ENCODE data around the gene ATF1.

The ATF1 gene

GRCh38 chr12:50763639-50764285, at the start of gene ATF1:
TSS of gene ATF1 (plus strand) at chr12:50764101. CDS start at chr12:50780146, 16,045 bp downstream.
- Mint-ChIP-seq H3K27ac (peak within 1 kb of the TSS; percentile 99), H3K9me3 (no peaks in the 10 kb centered on the region), H3K4me1 (ENCODE audit: low read depth) (peaks cover 38% of the 10 kb centered on the region), H3K27me3 (no peaks in the 10 kb centered on the region), H3K4me3 (peak within 1 kb of the TSS; percentile 97), H3K36me3 (ENCODE audit: low read depth) (peaks cover 22% of the 10 kb centered on the region)
- peak; percentile 94 for DNase-seq

GRCh38 chr12:50715174-50715573, 48.7 kb upstream of the ATF1 start:
- H3K36me3 Mint-ChIP-seq (ENCODE audit: low read depth), result peaks cover 79% of the 10 kb centered on the region
- no peak for DNase-seq
- H3K27me3 Mint-ChIP-seq, result no peaks in the 10 kb centered on the region
- H3K27ac Mint-ChIP-seq, result peak overlapping the region; percentile 6
- no peak overlapping the region for H3K4me3 Mint-ChIP-seq
- no peaks in the 10 kb centered on the region for H3K4me1 Mint-ChIP-seq (ENCODE audit: low read depth)
- no peaks in the 10 kb centered on the region for H3K9me3 Mint-ChIP-seq

- no peaks in the 10 kb centered on the region for H3K4me1 Mint-ChIP-seq (ENCODE audit: low read depth)
- no peaks in the 10 kb centered on the region for H3K9me3 Mint-ChIP-seq
- H3K4me3 Mint-ChIP-seq, result no peak overlapping the region
- DNase-seq, result no peak
- H3K27ac Mint-ChIP-seq, result no peak overlapping the region
- H3K36me3 Mint-ChIP-seq (ENCODE audit: low read depth), result peaks cover 87% of the 10 kb centered on the region
- no peaks in the 10 kb centered on the region for H3K27me3 Mint-ChIP-seq
Measured at GRCh38 chr12:50718760-50719159, 45.1 kb upstream of the ATF1 start.

- Mint-ChIP-seq H3K27ac (no peak overlapping the region), H3K4me3 (no peak overlapping the region), H3K9me3 (no peaks in the 10 kb centered on the region), H3K27me3 (no peaks in the 10 kb centered on the region), H3K4me1 (ENCODE audit: low read depth) (no peaks in the 10 kb centered on the region), H3K36me3 (ENCODE audit: low read depth) (peaks cover 88% of the 10 kb centered on the region)
- no peak for DNase-seq
Measured at GRCh38 chr12:50720085-50720484, 43.8 kb upstream of the ATF1 start.

- H3K9me3 Mint-ChIP-seq, result no peaks in the 10 kb centered on the region
- H3K27ac Mint-ChIP-seq, result no peak overlapping the region
- peaks cover 88% of the 10 kb centered on the region for H3K36me3 Mint-ChIP-seq (ENCODE audit: low read depth)
- H3K4me3 Mint-ChIP-seq, result no peak overlapping the region
- H3K27me3 Mint-ChIP-seq, result no peaks in the 10 kb centered on the region
- no peak for DNase-seq
- H3K4me1 Mint-ChIP-seq (ENCODE audit: low read depth), result no peaks in the 10 kb centered on the region
Measured at GRCh38 chr12:50720501-50720900, 43.4 kb upstream of the ATF1 start.

- Mint-ChIP-seq H3K4me1 (ENCODE audit: low read depth) (no peaks in the 10 kb centered on the region), H3K36me3 (ENCODE audit: low read depth) (peaks cover 86% of the 10 kb centered on the region), H3K9me3 (no peaks in the 10 kb centered on the region), H3K27me3 (no peaks in the 10 kb centered on the region), H3K27ac (no peak overlapping the region), H3K4me3 (no peak overlapping the region)
- DNase-seq, result no peak
Measured at GRCh38 chr12:50723865-50724264, 40.0 kb upstream of the ATF1 start.

- H3K27ac Mint-ChIP-seq, result no peak overlapping the region
- no peak for DNase-seq
- no peaks in the 10 kb centered on the region for H3K27me3 Mint-ChIP-seq
- no peak overlapping the region for H3K4me3 Mint-ChIP-seq
- peaks cover 90% of the 10 kb centered on the region for H3K36me3 Mint-ChIP-seq (ENCODE audit: low read depth)
- no peaks in the 10 kb centered on the region for H3K9me3 Mint-ChIP-seq
- no peaks in the 10 kb centered on the region for H3K4me1 Mint-ChIP-seq (ENCODE audit: low read depth)
Measured at GRCh38 chr12:50725011-50725942, 38.6 kb upstream of the ATF1 start.

- DNase-seq, result no peak
- H3K36me3 Mint-ChIP-seq (ENCODE audit: low read depth), result peaks cover 93% of the 10 kb centered on the region
Measured at GRCh38 chr12:50727466-50727865, 36.4 kb upstream of the ATF1 start.

GRCh38 chr12:50728417-50728816, 35.5 kb upstream of the ATF1 start:
- Mint-ChIP-seq H3K27me3 (no peaks in the 10 kb centered on the region), H3K4me3 (no peak overlapping the region), H3K27ac (no peak overlapping the region), H3K36me3 (ENCODE audit: low read depth) (peaks cover 93% of the 10 kb centered on the region), H3K9me3 (no peaks in the 10 kb centered on the region), H3K4me1 (ENCODE audit: low read depth) (no peaks in the 10 kb centered on the region)
- DNase-seq, result no peak

More at GRCh38 chr12:50727466-50727865, 36.4 kb upstream of the ATF1 start:
- Mint-ChIP-seq H3K27ac (no peak overlapping the region), H3K4me3 (no peak overlapping the region), H3K27me3 (no peaks in the 10 kb centered on the region), H3K4me1 (ENCODE audit: low read depth) (no peaks in the 10 kb centered on the region), H3K9me3 (no peaks in the 10 kb centered on the region)

- no peaks in the 10 kb centered on the region for H3K4me1 Mint-ChIP-seq (ENCODE audit: low read depth)
- H3K36me3 Mint-ChIP-seq (ENCODE audit: low read depth), result peaks cover 93% of the 10 kb centered on the region
- no peak overlapping the region for H3K4me3 Mint-ChIP-seq
- peak overlapping the region; percentile 12 for H3K27ac Mint-ChIP-seq
- no peaks in the 10 kb centered on the region for H3K27me3 Mint-ChIP-seq
- no peak for DNase-seq
- no peaks in the 10 kb centered on the region for H3K9me3 Mint-ChIP-seq
Measured at GRCh38 chr12:50728841-50729240, 35.1 kb upstream of the ATF1 start.

GRCh38 chr12:50732591-50732990, 31.3 kb upstream of the ATF1 start:
- peaks cover 2% of the 10 kb centered on the region for H3K4me1 Mint-ChIP-seq (ENCODE audit: low read depth)

GRCh38 chr12:50733706-50734105, 30.2 kb upstream of the ATF1 start:
- Mint-ChIP-seq H3K4me3 (no peak overlapping the region), H3K27me3 (no peaks in the 10 kb centered on the region), H3K36me3 (ENCODE audit: low read depth) (peaks cover 95% of the 10 kb centered on the region), H3K27ac (peak overlapping the region; percentile 40), H3K4me1 (ENCODE audit: low read depth) (peaks cover 2% of the 10 kb centered on the region), H3K9me3 (no peaks in the 10 kb centered on the region)
- no peak for DNase-seq

More at GRCh38 chr12:50732591-50732990, 31.3 kb upstream of the ATF1 start:
- H3K27ac Mint-ChIP-seq, result no peak overlapping the region
- H3K4me3 Mint-ChIP-seq, result no peak overlapping the region
- H3K27me3 Mint-ChIP-seq, result no peaks in the 10 kb centered on the region
- H3K36me3 Mint-ChIP-seq (ENCODE audit: low read depth), result peaks cover 97% of the 10 kb centered on the region
- no peak for DNase-seq
- H3K9me3 Mint-ChIP-seq, result no peaks in the 10 kb centered on the region

GRCh38 chr12:50734409-50735263, 29.3 kb upstream of the ATF1 start:
- Mint-ChIP-seq H3K9me3 (no peaks in the 10 kb centered on the region), H3K36me3 (ENCODE audit: low read depth) (peaks cover 96% of the 10 kb centered on the region), H3K4me1 (ENCODE audit: low read depth) (peaks cover 4% of the 10 kb centered on the region), H3K27ac (no peak overlapping the region), H3K4me3 (no peak overlapping the region), H3K27me3 (no peaks in the 10 kb centered on the region)
- DNase-seq, result peak; percentile 35

- Mint-ChIP-seq H3K27me3 (no peaks in the 10 kb centered on the region), H3K4me1 (ENCODE audit: low read depth) (peaks cover 14% of the 10 kb centered on the region), H3K27ac (peak overlapping the region; percentile 75), H3K4me3 (no peak overlapping the region), H3K9me3 (no peaks in the 10 kb centered on the region), H3K36me3 (ENCODE audit: low read depth) (peaks cover 96% of the 10 kb centered on the region)
- DNase-seq, result no peak
Measured at GRCh38 chr12:50739611-50740010, 24.3 kb upstream of the ATF1 start.
